Iris pigment epithelial cell (primary cell): ENCODE data around the gene CANT1.
"Not testable (repeated sequence)": the region's sequence is repeated elsewhere in the genome, so short reads cannot be mapped to it uniquely, and the experiment has no call there.

Experiments used
- DNase-seq: peaks from one replicate; pipeline ENCODE4 v3.0.0-alpha.2; 2011; ENCODE audit warnings: low read depth

Gene CANT1

DNA sequence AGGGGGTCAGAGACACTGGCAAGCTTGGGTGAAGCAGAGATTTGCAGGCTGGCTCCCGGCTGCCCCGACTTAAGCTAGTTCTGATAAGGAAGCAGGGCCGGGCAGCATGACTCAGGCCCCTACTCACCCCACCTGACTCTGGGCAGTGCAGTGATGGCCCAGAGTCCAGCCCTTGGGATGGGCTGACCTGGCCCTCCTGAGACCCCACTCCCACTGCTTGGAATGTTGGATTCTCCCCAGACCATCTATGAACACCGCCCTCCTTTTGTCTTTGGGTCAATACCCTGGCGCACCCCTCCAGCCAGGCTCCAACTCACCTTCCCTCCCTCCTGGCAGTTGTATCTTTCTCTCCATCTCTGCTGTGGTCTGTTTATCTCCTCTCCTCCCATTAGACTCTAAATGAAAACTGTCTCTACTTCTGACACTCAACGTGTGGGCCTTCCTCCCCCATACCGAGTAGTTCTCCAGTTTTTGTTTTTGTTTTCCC, 50.9 kb downstream of the CANT1 start:
- peak; percentile 50 for DNase-seq

DNA sequence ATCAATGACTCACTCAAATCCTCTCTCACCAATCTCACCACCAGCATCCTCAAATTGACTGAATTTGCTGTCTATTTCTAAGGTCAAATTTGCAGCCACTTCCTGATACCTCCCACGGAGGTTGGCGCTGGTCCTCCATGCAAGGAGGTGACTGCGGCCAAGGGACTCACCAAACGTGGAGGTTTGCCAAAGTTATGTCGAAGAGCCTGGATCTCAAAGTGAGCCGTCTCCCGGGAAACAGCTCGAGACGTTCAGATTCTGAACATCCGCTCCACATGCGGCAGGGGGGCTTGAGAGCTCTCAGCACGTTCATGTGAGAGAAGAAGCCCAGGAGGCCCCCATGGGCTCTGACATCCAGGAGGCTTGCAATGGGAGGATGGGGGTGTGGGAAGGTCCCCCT, 52.4 kb downstream of the CANT1 start:
- DNase-seq = peak; percentile 27

- no peak for DNase-seq
These were observed 53.3 kb downstream of the CANT1 start for GRCh38 chr17:78956254-78956653.

- no peak for DNase-seq
These were observed 54.9 kb downstream of the CANT1 start for GRCh38 chr17:78954684-78955083.

DNA sequence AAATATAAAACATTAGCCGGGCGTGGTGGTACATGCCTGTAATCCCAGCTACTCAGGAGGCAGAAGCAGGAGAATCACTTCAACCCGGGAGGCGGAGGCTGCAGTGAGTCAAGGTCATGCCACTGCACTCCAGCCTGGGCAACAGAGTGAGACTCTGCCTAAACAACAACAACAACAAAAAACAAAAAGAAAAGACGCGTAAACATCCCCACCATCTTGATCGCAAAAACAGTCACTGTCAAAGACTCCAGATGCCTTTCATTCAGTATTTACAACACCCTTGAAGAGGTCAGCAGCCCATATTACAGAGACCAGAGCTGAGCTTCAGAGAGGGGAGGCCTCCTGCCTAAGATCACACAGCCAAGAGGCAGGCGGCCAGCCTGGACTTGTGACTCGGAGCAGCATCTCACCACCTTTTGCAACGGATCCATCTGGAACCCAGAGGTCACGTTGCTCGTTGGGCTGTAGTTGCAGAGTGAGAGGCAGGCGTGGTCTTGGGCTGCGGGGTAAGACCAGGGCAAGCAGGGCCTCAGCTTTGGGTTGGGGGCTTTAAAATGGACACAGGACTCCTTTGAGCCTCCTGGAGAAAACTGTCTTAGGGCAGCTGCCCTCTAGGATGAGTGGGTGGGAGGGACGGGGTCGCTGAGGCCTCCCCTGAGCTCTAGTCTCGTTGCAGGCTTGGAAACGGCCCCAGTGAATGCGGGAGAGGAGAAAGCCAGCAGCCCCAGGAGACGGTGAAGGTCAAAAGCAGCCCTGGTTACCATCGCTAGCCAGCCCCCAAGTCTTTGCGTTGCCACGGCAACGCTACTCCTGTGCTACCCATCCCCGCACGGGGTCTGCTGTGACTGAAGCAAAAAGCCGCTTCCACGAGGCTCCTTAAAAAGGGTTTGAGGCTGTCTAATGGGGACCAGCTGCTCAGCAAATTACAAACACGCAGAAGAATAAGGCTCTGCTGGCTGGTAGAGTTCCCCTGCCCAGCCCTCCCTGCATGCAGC, 55.9 kb downstream of the CANT1 start:
- DNase-seq = no peak

DNA sequence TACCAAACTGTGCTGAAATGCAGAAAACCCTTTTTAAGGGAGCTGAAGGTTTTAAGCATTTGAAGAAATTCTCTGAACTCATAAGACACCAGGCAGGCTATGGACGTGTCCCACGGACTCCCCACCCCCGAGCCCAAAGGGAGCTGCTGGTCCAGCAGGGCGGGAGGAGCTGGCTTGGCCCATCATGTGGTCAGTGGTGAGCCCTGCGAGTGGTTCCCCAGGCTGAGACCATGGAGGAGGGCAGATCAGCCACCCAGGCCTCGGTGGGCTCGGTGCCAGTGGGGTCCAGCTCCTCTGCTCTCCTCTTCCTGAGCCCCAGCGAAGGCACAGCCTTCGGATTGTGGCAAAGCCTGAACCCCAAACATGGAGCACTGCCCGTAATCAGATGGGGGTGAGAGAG, 56.9 kb downstream of the CANT1 start:
- DNase-seq = no peak

DNA sequence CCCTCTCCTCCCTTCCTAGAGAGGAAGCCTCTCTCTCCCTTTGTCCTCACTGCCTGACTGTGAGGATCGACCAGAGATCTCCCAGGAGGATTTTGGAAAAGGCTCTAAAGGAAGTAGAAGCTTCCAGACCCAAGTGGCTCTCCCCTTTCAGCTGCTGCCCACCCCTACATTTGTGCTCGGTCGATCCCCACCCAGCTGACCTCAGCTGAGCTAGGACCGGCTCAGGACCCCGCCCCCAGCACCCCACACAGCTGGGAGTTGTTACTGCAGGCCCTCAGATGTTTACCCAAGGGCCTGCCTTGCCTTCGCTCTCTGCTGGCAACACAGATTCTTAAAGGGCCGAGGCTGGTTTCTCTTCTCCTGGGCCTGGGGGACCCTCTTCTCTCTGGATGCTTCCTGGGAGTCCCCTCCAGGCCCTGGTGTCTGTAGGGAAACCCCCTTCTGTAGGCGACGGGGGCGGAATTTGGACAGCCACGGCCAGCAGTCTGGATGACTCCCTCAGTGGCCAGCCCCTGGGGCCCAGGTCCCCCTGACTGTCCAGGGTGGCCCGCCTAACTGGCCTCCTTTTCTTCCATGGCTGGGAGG, 57.5 kb downstream of the CANT1 start:
- peak; percentile 42 for DNase-seq

GRCh38 chr17:78950870-78951269, 58.7 kb downstream of the CANT1 start:
- DNase-seq = no peak

DNA sequence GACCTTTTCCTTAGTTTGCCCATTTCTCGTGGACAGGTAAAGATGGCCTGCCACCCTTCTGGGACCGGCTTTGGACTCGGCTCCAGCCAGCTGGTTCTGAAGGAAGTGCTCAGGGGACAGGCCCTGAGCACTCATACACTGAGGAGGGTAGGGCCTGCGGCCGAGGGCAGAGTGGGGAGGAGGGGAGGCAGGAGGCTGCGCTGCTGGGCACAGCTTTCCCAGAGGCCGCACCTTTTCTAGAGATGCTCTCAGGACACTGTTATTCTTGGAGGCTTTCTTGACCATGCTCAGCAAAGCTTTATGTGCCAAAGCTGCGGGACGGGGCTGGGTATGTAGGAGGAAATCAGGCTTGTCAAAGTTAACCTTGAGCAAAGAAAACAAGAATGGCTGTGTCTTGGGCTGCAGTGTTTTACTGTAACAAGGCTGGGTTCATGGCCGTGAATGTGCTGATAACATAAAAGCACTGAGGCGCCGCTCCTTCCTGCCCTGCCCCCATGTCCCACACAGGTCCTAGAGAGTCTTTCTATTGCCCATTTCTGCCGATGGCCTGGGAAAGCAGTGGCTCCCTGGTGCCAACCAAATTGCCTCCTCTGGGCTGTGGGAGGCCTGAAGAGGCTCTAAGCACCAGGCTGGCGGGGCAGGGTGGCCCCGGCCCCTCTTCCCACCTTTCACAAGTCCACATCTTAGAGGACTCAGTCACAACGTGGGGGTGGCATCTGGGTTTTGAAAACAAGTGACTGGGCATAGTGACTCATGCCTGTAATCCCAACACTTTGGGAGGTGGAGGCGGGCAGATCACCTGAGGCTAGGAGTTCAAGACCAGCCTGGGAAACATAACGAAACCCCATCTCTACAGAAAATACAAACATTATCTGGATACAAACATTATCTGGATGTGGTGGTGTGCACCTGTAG, 62.1 kb downstream of the CANT1 start:
- no peak for DNase-seq

DNA sequence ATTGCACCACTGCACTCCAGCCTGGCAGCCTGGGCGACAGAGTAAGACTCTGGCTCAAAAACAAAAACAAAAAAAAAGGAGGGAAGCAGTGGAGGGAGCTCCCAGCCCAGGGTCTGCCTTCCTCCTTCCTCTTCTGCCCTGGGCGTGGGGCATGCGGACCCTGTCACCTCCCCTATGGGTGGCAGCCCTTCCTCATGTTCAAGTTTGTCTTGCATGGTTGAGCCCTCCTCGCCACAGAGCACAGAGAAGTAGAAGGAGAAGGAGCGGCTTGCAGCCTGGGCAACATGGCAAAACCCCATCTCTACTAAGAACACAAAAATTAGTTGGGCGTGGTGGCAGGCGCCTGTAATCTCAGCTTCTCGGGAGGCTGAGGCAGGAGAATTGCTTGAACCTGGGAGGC, 62.9 kb downstream of the CANT1 start:
- DNase-seq = no peak

DNA sequence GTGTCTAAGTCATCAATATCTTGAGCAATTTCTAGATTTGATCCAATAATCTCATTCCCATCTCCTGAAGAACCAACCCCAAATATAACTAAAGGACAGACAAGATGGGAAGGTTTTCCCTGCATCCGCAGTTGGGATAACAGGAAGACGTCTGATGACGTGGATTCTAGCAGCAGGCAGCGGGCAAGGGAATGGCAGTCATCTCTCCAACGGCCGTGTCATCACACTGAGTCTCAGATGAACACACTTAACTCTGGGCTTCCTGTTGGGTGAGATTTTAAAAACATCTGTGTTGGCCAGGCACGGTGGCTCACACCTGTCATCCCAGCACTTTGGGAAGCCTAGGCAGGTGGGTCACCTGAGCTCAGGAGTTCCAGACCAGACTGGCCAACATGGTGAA, 63.4 kb downstream of the CANT1 start:
- DNase-seq = no peak

GRCh38 chr17:78945455-78945854, 64.1 kb downstream of the CANT1 start:
- DNase-seq = not testable (repeated sequence)

GRCh38 chr17:78944956-78945355, 64.6 kb downstream of the CANT1 start:
- no peak for DNase-seq

GRCh38 chr17:78944026-78944425, 65.5 kb downstream of the CANT1 start:
- no peak for DNase-seq
